ENCODE measurements around the gene GGTLC1. TPM values are rescaled to one million over a fixed set of nuclear protein-coding genes. Genes with fewer than 3 reads are reported as not detected.
"Not testable (repeated sequence)": the region's sequence is repeated elsewhere in the genome, so short reads cannot be mapped to it uniquely, and the experiment has no call there.

The GGTLC1 gene
- total RNA-seq, 1 donor from 2014 or later, result not detected

GRCh38 chr20:23995291-23995690 lies 6.7 kb upstream of the GGTLC1 start:
- intact Hi-C loops (cut with micrococcal nuclease), result loop anchor here (5.0 to 10.0 kb wide), 2 partner anchors 60 to 108 kb away; no protein-coding TSS in a partner anchor

DNA sequence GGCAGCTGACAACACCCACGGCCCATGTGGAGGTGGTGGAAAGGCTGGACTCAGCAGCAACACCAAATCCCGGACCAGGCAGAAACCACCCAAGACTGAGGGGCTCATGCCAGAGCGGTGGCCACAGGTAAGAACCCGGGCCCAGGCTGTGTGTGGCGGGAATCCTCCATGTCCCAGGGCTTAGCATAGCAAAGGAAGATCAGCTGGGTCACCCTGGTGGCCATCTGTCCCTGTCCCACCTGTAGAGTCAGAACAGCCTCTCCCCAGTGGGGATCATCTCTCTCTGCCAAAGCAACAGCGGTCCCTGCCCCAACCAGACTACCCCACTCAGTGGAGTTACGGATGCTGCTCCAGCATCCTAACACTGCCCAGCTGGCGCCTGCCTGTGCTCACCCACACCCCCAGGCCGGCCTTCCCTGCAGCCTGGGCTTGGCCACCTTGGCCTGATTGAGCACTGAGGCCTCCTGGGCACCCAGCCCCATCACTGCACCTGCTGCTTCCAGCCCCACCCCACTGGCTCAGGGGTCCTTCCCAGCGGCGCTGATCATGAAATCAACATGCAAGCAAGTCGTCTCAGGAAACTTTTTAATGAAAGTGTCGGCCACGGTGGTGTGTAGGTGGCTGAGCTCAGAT lies 5.5 kb upstream of the GGTLC1 start:
- intact Hi-C loops (cut with micrococcal nuclease), result loop anchor here (10.0 kb wide), 1 partner anchor 59 kb away; no protein-coding TSS in a partner anchor

GRCh38 chr20:23993440-23993839 lies 4.9 kb upstream of the GGTLC1 start:
- intact Hi-C loops (cut with micrococcal nuclease), result loop anchor here (10.0 kb wide), 1 partner anchor 59 kb away; no protein-coding TSS in a partner anchor

DNA sequence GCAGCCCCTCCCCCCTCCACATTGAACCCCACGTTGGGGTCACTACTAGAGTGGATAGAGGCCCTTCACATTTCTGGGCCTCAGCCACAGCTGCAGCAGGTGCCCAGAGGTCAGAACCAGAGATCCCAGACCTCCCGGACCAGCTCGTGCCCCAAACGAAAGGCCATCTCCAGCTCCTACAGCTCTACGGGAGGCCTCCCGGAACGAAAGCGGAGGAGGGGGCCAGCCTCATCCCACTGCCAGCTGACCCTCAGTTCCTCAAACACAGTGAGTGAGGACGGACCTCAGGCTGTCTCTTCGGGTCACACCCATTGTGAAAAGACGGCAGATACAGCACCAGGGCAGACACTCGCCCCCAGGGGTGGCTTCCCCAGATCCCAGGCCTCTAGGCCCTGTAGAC lies 1.7 kb upstream of the GGTLC1 start:
- intact Hi-C loops (cut with micrococcal nuclease), result loop anchor here (10.0 kb wide), 1 partner anchor 55 kb away; no protein-coding TSS in a partner anchor

DNA sequence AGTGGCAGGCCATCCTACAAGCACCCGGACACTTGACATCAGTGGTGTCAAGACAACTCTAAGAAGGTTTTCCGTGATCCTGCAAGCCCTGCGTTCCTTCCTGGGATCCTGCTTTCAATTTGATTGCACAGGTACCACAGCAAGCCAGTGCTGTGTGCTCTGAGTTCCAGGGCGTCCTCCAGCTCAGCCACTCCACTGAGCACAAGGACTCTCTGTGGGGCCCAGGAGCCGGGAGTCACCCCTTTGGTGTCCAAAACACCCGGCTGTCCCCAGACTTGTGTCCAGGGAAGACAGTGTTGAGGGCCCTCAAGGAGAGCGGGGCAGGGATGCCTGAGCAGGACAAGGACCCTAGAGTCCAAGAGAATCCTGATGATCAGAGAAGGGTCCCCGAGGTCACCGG lies 387 bp upstream of the GGTLC1 start:
- intact Hi-C loops (cut with micrococcal nuclease), result not testable (repeated sequence)

- intact Hi-C loops (cut with micrococcal nuclease), result not testable (repeated sequence)
Observed at GRCh38 chr20:23986716-23987115, 1.9 kb downstream of the GGTLC1 start.

GRCh38 chr20:23986310-23986709 lies 2.3 kb downstream of the GGTLC1 start:
- intact Hi-C loops (cut with micrococcal nuclease), result not testable (repeated sequence)

DNA sequence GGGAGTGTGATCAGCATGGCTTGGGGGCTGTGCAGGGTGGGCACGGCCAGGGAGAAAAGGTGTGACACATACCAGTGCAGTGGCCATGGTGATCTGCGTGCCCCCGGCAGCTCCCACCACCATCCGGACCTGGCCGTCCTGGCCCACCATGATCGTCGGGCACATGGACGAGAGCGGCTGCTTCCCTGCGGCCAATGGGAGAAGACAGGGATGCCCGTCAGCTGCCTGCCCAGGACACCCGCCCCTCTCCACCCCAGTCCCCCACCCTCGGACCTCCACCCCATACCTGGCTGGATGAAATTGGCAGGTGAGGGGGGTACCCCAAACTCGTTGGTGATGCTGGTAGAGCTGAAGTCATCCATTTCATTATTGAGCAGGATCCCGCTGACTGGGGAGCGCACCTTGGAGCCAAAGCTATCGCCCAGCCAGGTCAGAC lies 2.8 kb downstream of the GGTLC1 start:
- intact Hi-C loops (cut with micrococcal nuclease), result not testable (repeated sequence)

DNA sequence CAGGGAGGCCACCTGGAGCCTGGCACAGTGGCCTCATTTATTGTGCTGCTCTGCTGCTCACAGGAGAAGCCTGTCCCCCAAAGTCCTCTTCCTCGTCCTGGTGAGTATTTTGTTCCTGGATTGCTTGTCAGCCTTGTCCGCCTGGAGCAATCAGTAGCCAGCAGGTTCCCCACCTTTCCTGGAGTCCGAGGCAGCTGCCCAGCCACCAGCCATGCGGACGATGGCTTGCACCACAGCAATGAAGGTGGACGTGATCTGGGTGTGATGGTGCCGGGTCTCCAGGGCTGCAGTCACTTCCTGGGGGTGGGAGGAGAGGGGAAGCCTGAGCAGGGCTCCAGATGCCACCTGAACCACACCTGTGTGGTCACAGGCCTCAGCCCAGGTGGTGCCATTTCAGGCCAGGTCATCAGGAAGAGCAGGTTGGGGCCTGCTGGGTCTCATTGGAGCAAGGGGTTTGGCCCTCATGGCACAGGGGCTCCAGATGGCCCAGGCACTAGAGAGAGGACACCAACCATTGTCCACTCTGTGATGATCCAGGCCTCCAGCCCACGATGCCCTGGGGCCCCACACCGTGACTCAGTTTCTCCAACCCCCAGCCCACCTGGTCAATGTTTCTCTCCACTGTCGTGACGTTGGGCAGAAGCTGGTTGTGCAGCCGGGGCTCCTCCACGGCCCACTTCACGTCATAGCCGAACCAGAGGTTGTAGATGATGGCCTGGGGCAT lies 3.4 kb downstream of the GGTLC1 start:
- intact Hi-C loops (cut with micrococcal nuclease), result not testable (repeated sequence)

DNA sequence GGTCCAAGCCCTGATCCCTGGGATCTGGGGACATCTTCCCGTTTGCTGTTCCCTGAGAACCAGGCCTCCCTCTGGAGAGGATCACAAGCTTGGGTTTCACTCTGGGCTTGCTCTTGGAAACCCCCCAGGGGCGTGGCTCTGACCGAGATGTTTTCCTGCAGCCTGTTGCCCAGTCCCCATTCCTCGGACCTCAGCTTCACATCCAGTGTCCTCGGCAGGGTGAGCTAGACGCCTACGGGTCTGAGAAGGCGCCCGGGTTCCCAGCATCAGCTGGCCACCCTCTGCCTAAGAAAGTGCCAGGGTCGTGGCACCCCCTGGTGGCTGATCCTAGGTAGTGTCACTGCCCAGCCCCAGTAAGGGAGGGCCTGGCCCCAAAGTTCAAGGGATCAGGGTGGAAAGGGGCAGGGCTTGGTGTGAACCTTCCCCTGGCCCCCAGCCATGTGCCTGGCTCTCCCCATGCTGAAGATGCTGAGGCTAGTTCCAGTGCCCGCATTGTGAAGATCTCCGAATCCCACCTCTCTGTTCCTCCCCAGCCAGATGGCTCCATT lies 4.0 kb downstream of the GGTLC1 start:
- intact Hi-C loops (cut with micrococcal nuclease), result not testable (repeated sequence)

- intact Hi-C loops (cut with micrococcal nuclease), result not testable (repeated sequence)
Observed at GRCh38 chr20:23982112-23983018, 6.2 kb downstream of the GGTLC1 start.

DNA sequence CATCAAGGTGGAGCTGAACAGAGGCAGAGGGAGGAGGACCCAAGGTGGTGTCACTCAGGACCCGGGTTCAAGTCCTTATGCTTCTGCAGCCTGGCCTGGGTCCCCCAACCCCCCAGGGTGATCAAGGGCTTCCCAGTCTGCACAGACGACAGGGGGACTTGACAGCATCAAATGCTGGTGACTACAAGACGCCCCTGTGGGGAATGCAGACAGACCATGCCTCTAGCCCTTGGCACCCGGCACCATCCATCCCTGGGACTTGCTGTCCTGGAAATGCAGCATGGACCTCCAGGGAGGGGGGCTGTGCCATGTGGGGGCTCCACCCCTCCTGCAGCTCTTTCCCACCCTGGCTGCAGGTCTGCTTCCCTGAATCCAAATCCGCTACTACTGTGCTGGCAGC lies 7.1 kb downstream of the GGTLC1 start:
- intact Hi-C loops (cut with micrococcal nuclease), result not testable (repeated sequence)

DNA sequence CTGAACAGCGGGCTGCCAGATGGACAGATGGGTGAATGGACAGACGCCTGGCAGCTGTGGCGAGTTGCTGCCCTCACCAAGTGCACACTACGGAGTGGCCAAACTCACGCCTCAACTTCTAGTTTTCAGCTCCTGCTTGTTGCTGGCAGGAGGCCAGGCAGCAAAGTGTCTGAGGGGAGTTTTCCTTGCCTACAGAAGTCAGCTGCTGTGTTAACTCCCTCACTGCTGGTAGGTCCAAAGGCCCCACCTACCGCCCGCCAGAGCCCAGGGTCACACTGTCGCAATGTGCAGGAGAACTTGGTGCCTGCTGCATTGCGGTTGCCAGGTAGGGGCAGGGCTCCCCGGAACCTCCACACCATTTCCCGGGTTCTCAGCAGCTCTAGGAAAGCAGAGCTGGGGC lies 7.6 kb downstream of the GGTLC1 start:
- intact Hi-C loops (cut with micrococcal nuclease), result not testable (repeated sequence)

- intact Hi-C loops (cut with micrococcal nuclease), result not testable (repeated sequence)
Observed at GRCh38 chr20:23979899-23980811, 8.4 kb downstream of the GGTLC1 start.

- intact Hi-C loops (cut with micrococcal nuclease), result not testable (repeated sequence)
Observed at GRCh38 chr20:23979380-23979779, 9.2 kb downstream of the GGTLC1 start.

- intact Hi-C loops (cut with micrococcal nuclease), result not testable (repeated sequence)
Observed at GRCh38 chr20:23978457-23978856, 10.1 kb downstream of the GGTLC1 start.

DNA sequence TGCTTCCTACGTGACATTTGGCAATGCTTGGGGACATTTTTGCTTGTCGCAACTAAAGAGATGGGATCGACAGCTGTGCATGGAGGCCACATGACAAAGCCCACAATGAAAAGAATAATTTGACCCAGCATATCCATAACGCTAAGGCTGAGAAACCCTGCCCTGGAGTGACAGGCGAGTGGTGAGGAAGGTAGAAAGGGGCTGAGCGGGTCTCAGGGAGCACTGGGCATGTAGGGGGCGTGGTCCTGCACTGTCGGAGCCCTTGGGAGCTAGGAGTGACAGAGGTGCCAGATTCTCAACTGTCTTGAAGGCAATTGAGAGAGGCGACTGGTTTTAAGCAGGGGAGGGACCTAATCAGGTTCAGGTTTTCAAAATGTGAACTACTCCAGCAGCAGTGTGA lies 13.6 kb downstream of the GGTLC1 start:
- intact Hi-C loops (cut with micrococcal nuclease), result no loop called here

GRCh38 chr20:23971310-23971709 lies 17.3 kb downstream of the GGTLC1 start:
- intact Hi-C loops (cut with micrococcal nuclease), result no loop called here

- intact Hi-C loops (cut with micrococcal nuclease), result no loop called here
Observed at GRCh38 chr20:23970049-23970448, 18.5 kb downstream of the GGTLC1 start.

DNA sequence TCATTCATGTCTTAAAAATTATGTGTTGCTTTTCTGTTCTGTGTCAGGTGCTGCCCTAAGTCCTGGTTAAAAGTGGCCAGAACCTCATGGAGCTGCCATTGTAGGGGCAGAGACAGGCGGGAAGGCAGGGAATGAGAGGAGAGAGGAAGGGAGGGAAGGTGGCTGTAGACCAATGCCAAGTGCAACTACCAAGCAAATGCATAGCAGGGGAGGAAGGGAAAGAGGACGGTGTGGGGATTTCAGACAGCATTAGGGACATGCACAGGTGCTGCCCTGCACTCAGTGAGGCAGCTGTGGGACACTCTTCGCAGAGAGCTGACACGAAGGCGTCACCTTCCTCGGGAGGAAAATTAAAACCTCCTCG lies 21.0 kb downstream of the GGTLC1 start:
- intact Hi-C loops (cut with micrococcal nuclease), result no loop called here

Measured in T-helper 2 cell treated with Interferon-gamma antibody and Interleukin-4, amounts not matched to agents 100 ng/mL and 5 ng/mL, for 36 hours (primary cell).